Caco-2 (cell line): ENCODE data around the gene BTBD9. TPM values are rescaled to one million over a fixed set of nuclear protein-coding genes. Genes with fewer than 3 reads are reported as not detected.

Experiments
- BruUV-seq: library from RNA; stranded (reverse); fragments of 400-500 nt; replicated peaks from 2 replicates; lab custom pipeline; 2021; lab: Mats Ljungman, UMichigan
- CTCF ChIA-PET: fragments of 300-600 bp; sonication (Branson Sonifier 250); formaldehyde crosslinking; loops from one replicate; lab custom pipeline; 2022; ENCODE audit warnings: antibody characterized with exemption; lab: Charles Lee
- POLR2A ChIA-PET: fragments of 300-600 bp; sonication (Branson Sonifier 250); formaldehyde crosslinking; loops from one replicate; lab custom pipeline; 2022; ENCODE audit warnings: antibody characterized with exemption; lab: Charles Lee
- DNase-seq, 2 experiments: peaks; one replicate each; pipeline versions ENCODE4 v3.0.0 to v3.0.0-alpha.2; 2020 to 2022
- H3K27me3 ChIP-seq: replicated peaks from 2 replicates; pipeline ENCODE4 v1.6.0; 2011; ENCODE audit warnings: low read length; ENCODE audit not compliant: control insufficient read depth, insufficient read depth
- H3K36me3 ChIP-seq: 2 replicates; pipeline ENCODE4 v1.5.1; 2011; ENCODE audit warnings: low read length; ENCODE audit not compliant: control insufficient read depth, insufficient read depth
- H3K4me1 ChIP-seq: fragments of 250-450 bp; sonication (Bioruptor Pico); 2 replicates; pipeline ENCODE4 v1.5.1; 2020; ENCODE audit warnings: mild to moderate bottlenecking
- H3K4me3 ChIP-seq: 2 replicates; pipeline ENCODE4 v1.5.1; 2011; ENCODE audit warnings: low read depth, mild to moderate bottlenecking, control low read depth, low read length
- H3K9me3 ChIP-seq: fragments of 250-450 bp; sonication (Bioruptor Pico); 2 replicates; pipeline ENCODE4 v1.5.1; 2020; ENCODE audit warnings: mild to moderate bottlenecking, moderate library complexity
- H3K27ac Mint-ChIP-seq: one replicate; pipeline ENCODE4 v1.8.0; 2022; ENCODE audit warnings: mixed read lengths; ENCODE audit not compliant: unreplicated experiment
- H3K27me3 Mint-ChIP-seq: one replicate; pipeline ENCODE4 v1.8.0; 2022; ENCODE audit warnings: mixed read lengths; ENCODE audit not compliant: insufficient read depth, unreplicated experiment
- H3K36me3 Mint-ChIP-seq: one replicate; pipeline ENCODE4 v1.8.0; 2022; ENCODE audit warnings: mild to moderate bottlenecking, mixed read lengths; ENCODE audit not compliant: insufficient read depth, unreplicated experiment
- H3K4me1 Mint-ChIP-seq: one replicate; pipeline ENCODE4 v1.8.0; 2022; ENCODE audit warnings: low read depth, mixed read lengths; ENCODE audit not compliant: unreplicated experiment
- H3K4me3 Mint-ChIP-seq: one replicate; pipeline ENCODE4 v1.8.0; 2022; ENCODE audit warnings: mild to moderate bottlenecking, moderate library complexity, mixed read lengths; ENCODE audit not compliant: unreplicated experiment
- H3K9me3 Mint-ChIP-seq: one replicate; pipeline ENCODE4 v1.8.0; 2022; ENCODE audit warnings: mixed read lengths; ENCODE audit not compliant: unreplicated experiment
- CTCF ChIP-seq, 2 experiments: fragments of 200-600 bp in 1 of 2; IDR thresholded peaks; 1 replicate in 1 of 2; 2 replicates in 1 of 2; pipeline versions ENCODE4 v1.5.1 to v1.8.0; 2011 to 2022; ENCODE audit warnings: antibody characterized with exemption in 1 of 2, control low read depth in 1 of 2, inconsistent platforms in 1 of 2, low read depth in 1 of 2, low read length in 1 of 2, mild to moderate bottlenecking in 1 of 2, moderate library complexity in 1 of 2; ENCODE audit not compliant: insufficient read depth in 1 of 2, severe bottlenecking in 1 of 2, unreplicated experiment in 1 of 2
- intact Hi-C: fragments of 100-400 bp; cut with micrococcal nuclease; formaldehyde crosslinking; loops from one replicate; pipeline ENCODE4 v1.10.0; 2022; ENCODE audit not compliant: unreplicated experiment
- total RNA-seq: library from RNA; stranded (reverse); gene quantifications from 2 replicates; pipeline ENCODE4 v1.2.3, GENCODE V29; 2022

The BTBD9 gene
- total RNA-seq, 1 experiment from 2014 or later, result 19.6 TPM

GRCh38 chr6:38188677-38189335 lies 450.9 kb downstream of the BTBD9 start:
- Mint-ChIP-seq H3K36me3 (peaks cover 7% of the 10 kb centered on the region), H3K4me3 (no peak overlapping the region), H3K27ac (no peak overlapping the region), H3K9me3 (no peaks in the 10 kb centered on the region), H3K4me1 (peaks cover 4% of the 10 kb centered on the region), H3K27me3 (no peaks in the 10 kb centered on the region)
- TF ChIP-seq CTCF (IDR thresholded peaks at IDR 0.05; ENCODE audit: insufficient read depth in 1 of 2, low read depth in 1 of 2, low read length in 1 of 2, severe bottlenecking in 1 of 2, unreplicated experiment in 1 of 2), result no peak
- Histone ChIP-seq H3K9me3 (no peaks in the 10 kb centered on the region), H3K27me3 (no peaks in the 10 kb centered on the region), H3K4me1 (no peaks in the 10 kb centered on the region), H3K4me3 (no peak overlapping the region), H3K36me3 (no peaks in the 10 kb centered on the region)
- ChIA-PET CTCF (no interaction called here), POLR2A (no interaction called here)
- BruUV-seq, result no TSS peak
- intact Hi-C loops, result loop anchor here (10.0 kb wide), 1 partner anchor 306 kb away; no protein-coding TSS in a partner anchor
- DNase-seq, result no peak

- no TSS peak for BruUV-seq
- no peaks in the 10 kb centered on the region for H3K4me1 ChIP-seq
- H3K36me3 Mint-ChIP-seq, result peaks cover 14% of the 10 kb centered on the region
- CTCF ChIA-PET, result no interaction called here
- POLR2A ChIA-PET, result no interaction called here
- no peak overlapping the region for H3K4me3 Mint-ChIP-seq
- H3K27me3 ChIP-seq, result no peaks in the 10 kb centered on the region
- no peaks in the 10 kb centered on the region for H3K9me3 ChIP-seq
- intact Hi-C loops, result loop anchor here (10.0 kb wide), 1 partner anchor 307 kb away; no protein-coding TSS in a partner anchor
- no peaks in the 10 kb centered on the region for H3K36me3 ChIP-seq
- peaks cover 10% of the 10 kb centered on the region for H3K4me1 Mint-ChIP-seq
- no peaks in the 10 kb centered on the region for H3K9me3 Mint-ChIP-seq
- TF ChIP-seq CTCF (IDR thresholded peaks at IDR 0.05; ENCODE audit: insufficient read depth in 1 of 2, low read depth in 1 of 2, low read length in 1 of 2, severe bottlenecking in 1 of 2, unreplicated experiment in 1 of 2), result no peak
- H3K4me3 ChIP-seq, result no peak overlapping the region
- no peak overlapping the region for H3K27ac Mint-ChIP-seq
- DNase-seq, result no peak
- H3K27me3 Mint-ChIP-seq, result no peaks in the 10 kb centered on the region
Observed at GRCh38 chr6:38187811-38188590, 451.7 kb downstream of the BTBD9 start.

- no peak for DNase-seq
- H3K27ac Mint-ChIP-seq, result peak overlapping the region; percentile 8
- no TSS peak for BruUV-seq
- no peaks in the 10 kb centered on the region for H3K27me3 ChIP-seq
- H3K36me3 Mint-ChIP-seq, result peaks cover 14% of the 10 kb centered on the region
- H3K9me3 Mint-ChIP-seq, result no peaks in the 10 kb centered on the region
- H3K4me3 Mint-ChIP-seq, result no peak overlapping the region
- peaks cover 10% of the 10 kb centered on the region for H3K4me1 Mint-ChIP-seq
- CTCF ChIA-PET, result no interaction called here
- intact Hi-C loops, result loop anchor here (10.0 kb wide), 1 partner anchor 307 kb away; no protein-coding TSS in a partner anchor
- no peak for TF ChIP-seq CTCF (IDR thresholded peaks at IDR 0.05; ENCODE audit: insufficient read depth in 1 of 2, low read depth in 1 of 2, low read length in 1 of 2, severe bottlenecking in 1 of 2, unreplicated experiment in 1 of 2)
- H3K4me3 ChIP-seq, result no peak overlapping the region
- H3K9me3 ChIP-seq, result no peaks in the 10 kb centered on the region
- POLR2A ChIA-PET, result no interaction called here
- no peaks in the 10 kb centered on the region for H3K27me3 Mint-ChIP-seq
- H3K36me3 ChIP-seq, result no peaks in the 10 kb centered on the region
- no peaks in the 10 kb centered on the region for H3K4me1 ChIP-seq
Observed at GRCh38 chr6:38187325-38187724, 452.4 kb downstream of the BTBD9 start.
